Prostate gland (tissue), 2 donors: ENCODE measurements around the gene FAM89B. TPM values are rescaled to one million over a fixed set of nuclear protein-coding genes. Genes with fewer than 3 reads are reported as not detected.

ENCODE experiments used
- DNase-seq: peaks from one replicate; pipeline ENCODE4 v3.0.0-alpha.2; 2019; ENCODE audit warnings: low spot score
- H3K27ac ChIP-seq, 2 donors: fragments of 200-600 bp; sonication (generic); 2 replicates each; pipeline ENCODE4 v1.5.1; 2017 to 2019
- H3K27me3 ChIP-seq: fragments of 200-600 bp; sonication (generic); replicated peaks from 2 replicates; pipeline ENCODE4 v1.5.1; 2019; ENCODE audit not compliant: insufficient read depth
- H3K36me3 ChIP-seq, 2 donors: fragments of 200-600 bp; sonication (generic); 1 replicate in 1 of 2; 2 replicates in 1 of 2; pipeline versions ENCODE4 v1.5.1 to v1.8.1; 2017 to 2019
- H3K4me1 ChIP-seq: fragments of 200-600 bp; sonication (generic); replicated peaks from 2 replicates; pipeline ENCODE4 v1.5.1; 2019
- H3K4me3 ChIP-seq, 2 donors: fragments of 200-600 bp; sonication (generic); 2 replicates each; pipeline ENCODE4 v1.5.1; 2017 to 2019
- H3K9me3 ChIP-seq: fragments of 200-600 bp; sonication (generic); 2 replicates; pipeline ENCODE4 v1.5.1; 2017
- CTCF ChIP-seq, 4 experiments: fragments of 200-600 bp in 2 of 4; fragments of 450-650 bp in 2 of 4; sonication (generic) in 2 of 4; IDR thresholded peaks; 1 replicate in 3 of 4; 2 replicates in 1 of 4; pipeline ENCODE4 v1.5.1; 2016 to 2019; ENCODE audit warnings: antibody characterized with exemption in 4 of 4, mild to moderate bottlenecking in 2 of 4, moderate library complexity in 2 of 4
- POLR2A ChIP-seq: fragments of 450-650 bp; IDR thresholded peaks from one replicate; pipeline ENCODE4 v1.6.1; 2016; ENCODE audit warnings: antibody characterized with exemption, mild to moderate bottlenecking
- POLR2AphosphoS5 ChIP-seq: sonication (generic); formaldehyde crosslinking; IDR thresholded peaks from one replicate; pipeline ENCODE4 v1.6.1; 2017; ENCODE audit warnings: antibody characterized with exemption
- WGBS: methylation state at CpG from one replicate; pipeline ENCODE4 v1.1.5; 2018; 5-methylcytosine and 5-hydroxymethylcytosine counted together
- intact Hi-C: fragments of 100-400 bp; cut with DNase I; formaldehyde crosslinking; loops from one replicate; pipeline ENCODE4 v1.14.2; 2022
- total RNA-seq, 2 donors: library from RNA; depleted of rRNA; stranded (reverse); fragments of >200 nt; gene quantifications; one replicate each; pipeline ENCODE4 v1.1.0, GENCODE V29; 2016

Gene FAM89B
- total RNA-seq, 2 donors from 2014 or later: 68.6 to 92.6 TPM

- peaks cover 2 to 13% of the 10 kb centered on the region in 2 donors for H3K36me3 ChIP-seq
- no peak within 1 kb of the TSS for H3K4me3 ChIP-seq
- H3K27me3 ChIP-seq: no peaks in the 10 kb centered on the region
- no peak for TF ChIP-seq POLR2AphosphoS5
- TF ChIP-seq POLR2A: no peak
- no peak for TF ChIP-seq CTCF (IDR thresholded peaks at IDR 0.05)
- no peak for DNase-seq
- no peaks in the 10 kb centered on the region for H3K9me3 ChIP-seq
- WGBS: 65% methylated on average over 12 of the region's 12 CpGs
- no peak within 1 kb of the TSS for H3K27ac ChIP-seq
- intact Hi-C loops: no loop called here
- no peaks in the 10 kb centered on the region for H3K4me1 ChIP-seq
Measured at GRCh38 chr11:65595543-65596281, 23.4 kb downstream of the FAM89B start, which contains the start of gene KCNK7. KCNK7 (minus strand) TSS chr11:65595800; CDS start chr11:65595772, 28 bp downstream.

GRCh38 chr11:65596520-65596919, 24.2 kb downstream of the FAM89B start:
- no peaks in the 10 kb centered on the region for H3K4me1 ChIP-seq
- H3K4me3 ChIP-seq: no peak overlapping the region
- TF ChIP-seq POLR2AphosphoS5 (no peak), POLR2A (no peak), CTCF (IDR thresholded peaks at IDR 0.05) (no peak)
- H3K27ac ChIP-seq: no peak overlapping the region
- H3K36me3 ChIP-seq: peaks cover 2 to 13% of the 10 kb centered on the region in 2 donors
- no peaks in the 10 kb centered on the region for H3K9me3 ChIP-seq
- H3K27me3 ChIP-seq: no peaks in the 10 kb centered on the region
- DNase-seq: no peak
- WGBS: 69% methylated on average over 6 of the region's 6 CpGs
- intact Hi-C loops: no loop called here

GRCh38 chr11:65598258-65598699, 25.9 kb downstream of the FAM89B start:
- DNase-seq: no peak
- Histone ChIP-seq H3K27me3 (no peaks in the 10 kb centered on the region), H3K4me3 (no peak overlapping the region), H3K27ac (no peak overlapping the region), H3K9me3 (no peaks in the 10 kb centered on the region), H3K4me1 (no peaks in the 10 kb centered on the region), H3K36me3 (peaks cover 2 to 16% of the 10 kb centered on the region in 2 donors)
- TF ChIP-seq CTCF (IDR thresholded peaks at IDR 0.05): no peak
- TF ChIP-seq POLR2A: no peak
- no peak for TF ChIP-seq POLR2AphosphoS5
- WGBS: 95% methylated on average over 16 of the region's 16 CpGs
- intact Hi-C loops: no loop called here

- intact Hi-C loops: no loop called here
- 88% methylated on average over 49 of the region's 49 CpGs for WGBS
Measured at GRCh38 chr11:65599216-65599954, 27.0 kb downstream of the FAM89B start.

More at GRCh38 chr11:65599216-65599954, 27.0 kb downstream of the FAM89B start:
- Histone ChIP-seq H3K4me1 (no peaks in the 10 kb centered on the region), H3K27ac (no peak overlapping the region), H3K4me3 (no peak overlapping the region), H3K36me3 (peaks cover 2 to 24% of the 10 kb centered on the region in 2 donors), H3K9me3 (no peaks in the 10 kb centered on the region), H3K27me3 (no peaks in the 10 kb centered on the region)
- no peak for TF ChIP-seq CTCF (IDR thresholded peaks at IDR 0.05)
- no peak for TF ChIP-seq POLR2AphosphoS5
- no peak for TF ChIP-seq POLR2A
- no peak for DNase-seq
